Inflammatory macrophage treated with lipopolysaccharide for 1 hour (primary cell): ENCODE measurements around the gene ZNF423.

Experiments
- DNase-seq, 2 donors: peaks; one replicate each; pipeline ENCODE4 v3.0.0-alpha.2; 2020 to 2022

Gene ZNF423

DNA sequence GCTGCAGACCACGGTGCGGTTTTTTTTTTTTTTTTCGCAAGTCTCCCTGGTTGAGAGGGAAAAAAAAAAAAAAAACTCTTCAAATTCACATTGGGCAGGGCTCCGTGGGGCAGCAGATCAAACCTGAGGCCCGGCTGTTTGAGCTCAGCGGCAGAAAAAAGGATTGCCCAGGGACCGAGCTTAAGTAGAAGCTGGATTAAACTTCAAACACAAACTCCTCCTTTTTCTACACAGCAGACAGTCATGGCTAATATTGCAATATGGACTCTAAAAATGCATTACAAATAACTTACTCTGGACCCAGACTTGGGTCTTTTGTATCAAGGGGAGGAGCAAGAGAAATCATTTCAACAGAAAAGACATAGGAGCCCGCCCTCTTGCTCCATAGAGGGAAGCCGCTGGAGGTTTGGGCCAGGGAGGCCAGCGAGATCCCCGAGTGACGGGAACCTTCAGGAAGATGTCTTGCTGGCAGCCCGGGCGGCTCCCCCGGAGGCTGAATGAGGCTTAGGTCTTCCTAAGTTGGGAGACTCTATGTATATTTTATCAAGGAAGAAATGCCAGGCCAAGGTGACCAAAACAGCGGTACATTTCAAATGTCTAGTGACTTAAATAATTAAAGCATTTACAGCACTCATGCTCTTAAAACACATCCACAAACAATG is 167.7 kb downstream of the ZNF423 start:
- no peak for DNase-seq

DNA sequence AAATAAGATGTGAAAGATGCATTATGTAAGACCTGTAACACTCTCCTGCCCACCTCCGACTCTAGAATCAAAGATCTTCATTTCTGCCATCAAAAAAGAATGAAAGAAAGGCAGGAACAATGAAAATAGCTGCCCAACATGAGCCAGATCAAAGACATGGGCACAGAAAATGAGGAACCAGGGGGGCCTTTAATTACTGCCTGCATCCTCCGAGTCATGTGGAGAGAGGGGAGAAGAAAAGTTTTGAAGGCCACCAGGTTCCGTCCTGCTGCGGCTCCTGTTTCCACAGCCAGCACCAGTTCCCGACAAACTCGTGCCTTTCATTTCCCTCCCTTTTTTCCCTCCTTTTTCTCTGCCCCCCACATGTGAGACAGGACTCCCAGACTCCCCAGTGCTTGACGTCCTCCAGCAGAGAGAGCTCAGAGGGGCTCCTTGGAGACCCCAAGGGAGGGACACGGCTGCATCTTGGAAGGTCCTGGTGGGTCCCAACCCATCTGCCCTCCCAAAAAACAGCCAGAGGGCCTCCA is 168.4 kb downstream of the ZNF423 start:
- no peak for DNase-seq

DNA sequence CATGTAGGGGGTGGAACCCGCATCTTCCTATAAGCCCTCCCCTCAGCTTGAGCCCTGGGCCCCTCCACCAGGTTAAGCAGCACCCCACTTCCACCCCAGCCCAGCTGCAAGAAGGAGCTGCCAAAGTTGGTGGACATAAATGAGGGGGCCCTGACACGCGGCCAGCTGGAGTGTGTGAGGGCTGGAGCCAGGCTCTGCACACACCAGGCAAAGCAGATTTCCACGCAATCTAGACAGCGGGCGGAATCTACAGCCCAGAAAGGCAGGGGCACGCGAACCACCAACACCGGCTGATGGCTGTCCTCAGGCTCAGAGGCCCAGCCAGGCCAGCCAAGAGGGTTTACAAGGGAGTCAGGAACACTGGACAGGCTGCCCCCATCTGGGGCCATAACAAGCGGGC is 171.2 kb downstream of the ZNF423 start:
- DNase-seq: no peak

DNA sequence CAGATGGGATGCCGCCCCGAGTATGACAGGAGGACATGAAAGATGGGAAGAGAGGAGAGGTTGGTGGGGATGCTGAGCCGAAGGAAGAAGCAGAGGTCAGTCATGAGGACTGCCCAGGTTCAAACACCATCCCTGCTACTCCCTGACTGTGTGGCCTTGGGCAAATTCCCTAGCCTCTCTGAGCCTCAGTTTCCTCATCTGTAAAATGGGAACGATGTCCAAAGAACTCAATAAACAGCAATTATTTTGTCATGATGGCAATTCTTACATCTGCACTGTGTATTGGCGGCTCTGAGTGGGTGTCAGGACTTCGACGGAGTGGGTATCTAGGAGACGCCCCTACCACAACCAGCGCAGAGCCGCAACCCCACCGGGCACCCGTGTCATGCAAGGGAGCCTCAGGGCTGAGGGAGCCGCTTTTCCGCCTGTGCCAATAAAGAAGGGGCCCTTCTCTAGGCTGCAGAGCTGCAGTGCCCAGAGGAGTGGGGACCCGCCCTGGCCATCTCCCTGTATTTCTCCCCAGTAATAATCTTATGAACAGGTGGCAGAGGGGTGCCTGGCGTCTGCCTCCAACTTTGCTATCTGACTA is 173.2 kb downstream of the ZNF423 start:
- no peak for DNase-seq

DNA sequence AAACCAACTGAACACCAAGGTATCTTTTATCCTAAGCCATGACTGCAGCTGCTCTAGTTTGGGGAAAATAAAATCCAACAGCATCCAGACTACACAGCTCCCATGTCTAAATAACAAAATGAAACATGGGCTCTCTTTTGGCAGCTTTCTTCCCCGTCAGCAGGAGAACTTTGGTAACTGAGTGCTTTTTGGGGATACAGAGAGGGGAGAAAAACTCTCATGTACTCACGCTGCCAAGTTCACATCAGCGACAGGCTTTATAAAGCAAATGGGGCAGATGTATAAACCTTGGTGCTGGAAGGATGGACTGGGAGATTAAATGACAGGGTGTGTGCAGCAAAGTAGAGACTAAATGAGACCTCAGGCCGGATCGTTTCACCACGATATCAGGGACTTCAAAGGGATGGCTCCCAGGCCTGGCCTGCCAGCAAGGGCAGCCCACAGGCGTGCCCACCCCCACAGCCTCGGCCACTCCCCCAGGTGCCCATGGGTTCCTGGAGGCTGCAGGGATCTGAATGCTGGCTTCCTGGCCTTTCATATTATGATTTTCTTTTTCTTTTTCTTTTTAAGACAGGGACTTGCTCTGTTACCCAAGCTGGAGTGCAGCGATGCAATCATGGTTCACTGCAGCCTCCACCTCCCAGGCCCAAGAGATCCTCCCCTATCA is 174.6 kb downstream of the ZNF423 start:
- no peak for DNase-seq

DNA sequence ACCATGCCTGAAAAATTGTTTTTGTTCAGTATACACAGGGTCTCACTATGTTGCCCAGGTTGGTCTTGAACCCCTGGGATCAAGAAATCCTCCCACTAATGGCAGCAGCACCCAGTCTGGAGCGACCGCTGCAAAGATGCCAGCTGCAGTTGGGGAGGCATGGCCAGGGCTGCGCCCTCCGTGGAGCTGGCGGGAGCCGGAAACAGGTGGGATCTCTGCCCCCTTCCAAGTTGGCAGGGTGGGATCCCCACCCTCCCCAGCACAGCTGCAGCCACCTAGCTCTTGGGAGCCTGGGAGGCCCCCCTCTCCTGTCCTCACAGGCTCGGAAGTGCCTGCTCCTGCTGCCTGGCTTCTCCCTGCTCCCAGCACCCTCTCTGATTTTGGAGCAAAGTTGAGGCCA is 176.8 kb downstream of the ZNF423 start:
- no peak for DNase-seq

DNA sequence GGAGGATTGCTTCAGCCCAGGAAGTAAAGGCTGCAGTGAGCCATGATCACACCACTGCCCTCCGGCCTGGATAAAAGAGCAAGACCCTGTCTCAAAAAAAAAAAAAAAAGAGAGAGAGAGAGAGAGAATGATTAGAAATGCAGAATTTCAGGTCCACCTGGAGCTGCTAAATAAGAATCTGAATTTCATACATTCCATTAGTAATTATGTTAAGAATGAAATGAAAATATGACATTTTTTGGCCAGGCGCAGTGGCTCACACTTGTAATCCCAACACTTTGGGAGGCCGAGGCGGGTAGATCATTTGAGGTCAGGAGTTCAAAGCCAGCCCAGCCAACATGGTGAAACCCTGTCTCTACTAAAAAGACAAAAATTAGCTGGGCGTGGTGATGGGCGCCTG is 178.3 kb downstream of the ZNF423 start:
- DNase-seq: peak in 1 of 2 donors; percentile 7

DNA sequence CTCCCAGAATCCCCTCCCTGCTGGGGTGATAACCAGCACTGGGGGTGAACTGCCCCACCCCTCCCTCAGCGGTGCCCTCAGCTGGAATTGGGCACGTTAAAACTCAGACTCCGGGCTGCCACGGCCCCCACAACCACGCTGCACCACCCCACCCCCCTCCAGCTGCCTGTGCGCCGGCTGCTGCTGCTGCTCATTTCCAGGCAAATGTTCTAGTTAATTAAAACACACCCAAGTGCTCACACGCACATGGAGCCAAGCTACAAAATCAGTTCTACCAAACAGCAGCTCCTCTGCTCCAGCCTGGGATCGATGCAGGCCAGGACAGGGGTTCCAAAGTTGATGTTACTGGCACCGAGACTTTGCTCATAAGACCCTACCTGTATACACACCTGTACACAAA is 180.5 kb downstream of the ZNF423 start:
- DNase-seq: no peak

DNA sequence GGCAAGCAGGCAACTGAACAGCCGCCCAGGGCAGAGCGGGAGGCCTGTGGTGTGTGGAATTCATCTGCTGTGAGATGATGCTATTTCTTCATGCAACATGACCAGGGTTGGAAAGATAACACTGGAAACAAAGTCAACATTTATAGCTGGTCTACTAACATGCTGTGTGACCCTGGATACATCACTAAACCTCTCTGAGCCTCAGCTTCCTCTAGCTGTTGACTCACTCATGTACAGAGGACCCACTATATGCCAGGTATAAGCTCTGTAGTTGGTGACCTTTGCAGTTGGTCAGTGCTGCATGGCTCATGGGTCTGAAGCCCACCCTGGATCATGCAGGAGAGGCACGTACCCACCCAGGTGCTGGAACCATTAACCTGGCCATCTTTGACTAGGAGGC is 180.9 kb downstream of the ZNF423 start:
- DNase-seq: no peak

DNA sequence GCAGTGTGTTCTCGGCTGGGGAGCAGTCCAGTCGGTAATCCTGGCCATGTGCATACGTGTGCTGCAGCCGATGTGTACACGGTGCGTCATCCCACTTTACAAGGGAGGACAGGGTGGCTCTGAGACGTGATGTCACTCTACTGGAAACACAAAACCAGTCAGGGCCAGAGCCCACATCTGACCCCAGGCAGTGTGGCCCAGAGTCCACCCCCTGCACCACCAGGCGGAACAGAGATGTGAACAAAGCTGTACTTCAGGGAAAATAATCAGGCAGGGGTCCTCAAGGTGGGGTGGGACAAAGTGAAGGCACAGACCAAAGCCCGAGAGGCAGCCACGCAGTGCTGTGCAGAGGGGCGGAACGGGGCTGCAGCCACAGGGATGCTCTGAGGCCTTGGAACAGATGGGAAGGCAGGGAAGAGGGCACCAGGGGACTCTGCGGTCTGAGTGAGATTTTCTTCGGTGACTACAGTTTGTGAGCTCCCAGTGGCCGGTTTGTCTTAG is 181.5 kb downstream of the ZNF423 start:
- DNase-seq: no peak

DNA sequence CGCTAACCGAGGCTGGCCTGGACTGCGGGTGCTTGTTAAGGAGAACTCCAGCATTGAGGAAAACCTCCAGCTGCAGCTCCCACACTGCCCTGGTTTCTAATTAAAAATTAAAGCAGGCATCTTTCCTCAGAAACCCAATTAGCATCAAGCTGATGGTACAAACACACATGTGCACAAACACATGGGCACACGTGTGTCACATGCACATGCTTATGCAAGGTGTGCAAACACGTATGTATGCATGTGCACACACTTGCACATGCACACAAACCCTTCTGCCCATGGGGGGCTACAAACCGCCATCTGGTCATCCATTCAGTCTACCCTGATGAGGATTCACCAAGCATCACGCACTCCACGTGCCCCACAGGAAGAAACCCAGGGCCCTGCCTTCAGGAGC is 182.5 kb downstream of the ZNF423 start:
- DNase-seq: no peak

DNA sequence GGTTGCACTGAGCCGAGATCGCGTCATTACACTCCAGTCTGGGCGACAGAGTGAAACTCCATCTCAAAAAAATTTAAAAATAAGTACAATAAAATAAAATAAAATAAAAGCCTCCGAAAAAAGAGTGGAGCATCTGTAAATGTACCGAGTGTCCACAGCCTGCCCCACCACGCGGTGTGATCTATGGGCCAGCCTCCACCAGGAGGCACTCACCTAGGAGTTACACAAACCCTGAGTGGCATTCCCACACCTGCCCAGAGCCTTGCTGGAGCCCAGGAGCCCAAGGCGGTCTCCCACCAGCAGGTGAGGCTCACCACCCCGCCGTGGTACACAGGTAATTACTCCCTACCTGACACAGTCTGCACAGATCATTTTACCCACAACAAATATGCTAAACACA is 183.2 kb downstream of the ZNF423 start:
- DNase-seq: no peak

DNA sequence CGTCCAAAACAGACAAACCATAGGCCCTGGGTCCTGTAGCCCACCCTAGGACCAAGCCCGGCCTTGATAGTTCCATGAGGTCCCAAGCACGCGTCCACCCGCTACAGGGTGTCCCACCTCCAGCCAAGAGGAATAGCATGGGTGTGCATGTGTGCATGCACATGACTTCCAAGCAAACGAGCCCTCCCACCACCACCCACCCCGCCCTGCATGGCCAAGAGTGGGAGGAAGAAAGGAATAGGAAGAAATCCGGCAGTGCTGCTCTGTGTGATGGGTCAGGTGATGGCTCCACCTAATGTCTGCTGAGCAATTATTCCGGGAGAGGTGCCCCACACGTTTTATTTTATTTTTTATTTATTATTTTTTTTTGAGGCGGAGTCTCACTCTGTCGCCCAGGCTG is 184.6 kb downstream of the ZNF423 start:
- DNase-seq: no peak

DNA sequence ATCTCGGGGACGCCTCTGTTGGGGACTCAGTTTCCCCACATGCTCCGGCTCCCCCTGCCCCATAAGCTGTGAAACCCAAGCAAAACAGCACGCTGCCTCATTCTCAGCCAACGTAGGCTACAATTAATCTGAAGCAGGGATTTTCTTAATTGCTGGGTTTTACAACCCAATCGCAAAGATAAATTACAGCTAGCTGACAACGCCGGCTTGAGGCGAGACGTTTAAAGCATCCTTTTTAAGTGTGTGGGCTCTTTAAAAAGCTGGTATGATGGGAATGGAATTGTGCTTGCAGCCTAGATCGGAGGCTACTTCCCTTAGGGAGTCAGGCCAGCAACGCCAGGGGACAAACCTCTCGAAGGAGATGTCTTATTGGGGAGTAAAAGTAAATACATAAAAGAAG is 185.3 kb downstream of the ZNF423 start:
- no peak for DNase-seq

DNA sequence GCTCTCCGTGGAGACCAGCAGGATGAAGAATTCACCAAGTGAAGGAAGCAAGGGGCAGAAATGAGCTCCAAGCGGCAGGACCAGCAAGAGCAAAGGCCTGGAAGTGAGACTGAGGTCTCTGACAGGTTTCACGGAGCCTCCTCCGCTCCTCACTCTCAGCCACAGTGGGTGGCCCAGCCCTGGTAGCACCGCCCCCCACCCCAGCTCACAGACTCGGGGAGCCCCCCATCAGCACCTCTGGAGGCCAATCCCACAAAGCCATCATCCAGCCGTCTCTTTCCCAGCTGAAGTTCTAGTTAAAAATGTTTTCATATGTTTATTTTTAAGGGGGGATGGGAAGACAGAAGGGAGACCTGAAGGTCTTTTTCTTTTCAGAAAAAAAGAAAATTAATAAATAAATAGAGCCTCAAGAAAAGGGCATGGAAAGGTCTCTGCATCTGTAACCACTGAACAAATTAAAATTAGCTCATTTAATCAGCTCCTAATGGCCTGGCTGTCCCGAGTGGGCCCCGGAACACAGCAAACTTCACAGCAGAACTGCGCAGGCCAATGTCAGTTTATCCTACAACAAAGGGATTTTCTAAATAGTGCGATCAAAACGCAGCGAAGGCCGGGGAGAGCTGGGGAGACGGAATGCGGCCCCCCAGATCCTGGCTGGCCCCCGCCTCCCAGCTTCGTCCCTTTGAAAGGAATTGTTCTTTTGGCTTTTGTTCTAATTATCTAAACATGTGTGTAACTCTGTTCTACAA is 190.3 kb downstream of the ZNF423 start:
- DNase-seq: no peak

DNA sequence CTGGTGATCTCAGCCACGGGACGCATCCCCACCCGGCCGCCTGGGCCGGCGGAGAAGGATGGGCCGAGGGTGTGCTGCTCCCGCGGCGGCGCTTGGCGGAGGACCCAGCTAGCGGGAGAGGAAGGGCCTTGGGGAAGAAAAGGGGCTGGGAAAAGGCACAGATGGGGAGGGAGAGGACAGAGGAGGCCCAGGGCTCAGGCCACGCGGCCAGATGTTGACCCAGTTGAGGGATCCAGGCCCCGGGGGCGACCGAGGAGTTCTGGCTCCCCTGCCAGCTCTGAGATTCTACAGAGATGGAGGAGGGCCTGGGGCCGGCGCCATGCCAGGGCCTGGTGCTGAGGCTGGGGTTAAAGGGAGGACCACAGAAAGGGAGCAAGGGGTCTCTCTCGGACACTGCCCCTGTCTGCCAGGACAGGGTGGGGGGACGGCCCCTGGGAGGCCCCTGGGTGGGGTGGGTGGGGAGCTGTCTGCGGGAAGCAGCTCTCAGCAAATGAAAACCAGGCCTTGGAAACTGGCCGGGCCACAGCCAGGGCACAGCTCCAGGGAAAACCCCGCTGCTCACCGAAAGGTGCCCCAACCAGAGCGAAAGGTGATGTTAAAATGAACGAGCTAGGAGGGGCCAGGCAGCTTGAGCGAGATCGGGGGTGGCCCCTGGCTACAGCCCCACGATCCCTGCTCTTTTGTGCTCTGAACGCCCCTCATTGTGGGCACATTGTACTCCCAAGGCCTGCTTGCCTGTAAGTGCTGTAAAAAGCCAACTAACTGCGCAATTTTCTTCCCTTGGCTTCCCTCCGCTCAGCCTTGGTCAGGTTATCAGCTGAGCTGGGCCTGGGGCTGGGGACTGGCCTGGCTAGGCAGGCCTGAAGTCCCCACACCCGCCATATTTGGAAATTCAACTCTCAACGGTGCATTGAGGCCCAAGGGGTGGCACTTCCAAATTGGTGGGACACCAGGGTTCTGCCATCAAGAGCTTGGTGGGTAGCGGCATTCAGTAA is 191.4 kb downstream of the ZNF423 start:
- no peak for DNase-seq

DNA sequence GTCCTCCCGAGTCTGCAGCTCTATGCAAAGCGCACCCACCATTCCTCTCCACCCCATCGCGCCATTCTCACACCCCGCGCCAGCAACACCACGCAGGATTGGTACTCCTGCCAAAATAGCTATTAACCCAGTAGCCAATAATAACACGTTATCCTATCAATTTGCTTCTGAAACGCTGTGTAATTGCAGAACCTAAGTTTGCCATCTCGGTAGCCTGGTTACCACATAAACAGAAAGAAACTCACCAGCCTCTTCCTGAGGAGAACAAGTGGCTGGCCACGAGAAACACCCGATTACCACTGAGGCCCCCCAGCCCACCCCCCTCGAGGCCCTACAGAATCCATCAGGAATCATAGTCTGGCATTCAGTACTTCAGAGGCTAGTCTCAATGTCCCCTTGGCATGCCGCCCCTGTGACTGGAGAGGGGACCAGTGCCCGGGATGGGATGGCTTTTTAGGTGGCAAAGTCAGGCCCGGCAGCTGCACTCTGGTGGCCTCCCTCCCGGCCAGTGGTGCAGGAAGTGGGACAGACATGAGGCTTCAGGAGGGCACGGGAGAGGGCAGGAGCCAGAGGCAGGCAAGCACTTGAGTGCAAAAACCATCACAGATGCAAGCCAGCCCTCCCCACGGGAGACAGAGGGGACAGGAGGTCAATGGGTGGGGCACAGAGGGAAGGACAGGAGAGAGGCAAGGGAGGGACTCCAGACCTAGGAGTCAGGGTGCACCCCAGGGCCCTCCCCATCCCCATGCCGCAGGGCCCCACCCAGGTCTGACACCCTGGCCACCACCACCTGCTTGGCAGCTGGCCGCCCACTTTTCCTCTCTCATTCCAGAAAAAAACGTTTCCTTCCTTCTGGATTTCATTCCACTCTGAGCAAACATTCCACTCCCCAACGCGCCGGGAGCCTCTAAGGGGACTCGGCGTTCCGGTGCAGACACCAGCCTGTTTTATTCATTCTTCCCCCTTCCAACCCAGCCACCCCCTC is 192.5 kb downstream of the ZNF423 start:
- no peak for DNase-seq

DNA sequence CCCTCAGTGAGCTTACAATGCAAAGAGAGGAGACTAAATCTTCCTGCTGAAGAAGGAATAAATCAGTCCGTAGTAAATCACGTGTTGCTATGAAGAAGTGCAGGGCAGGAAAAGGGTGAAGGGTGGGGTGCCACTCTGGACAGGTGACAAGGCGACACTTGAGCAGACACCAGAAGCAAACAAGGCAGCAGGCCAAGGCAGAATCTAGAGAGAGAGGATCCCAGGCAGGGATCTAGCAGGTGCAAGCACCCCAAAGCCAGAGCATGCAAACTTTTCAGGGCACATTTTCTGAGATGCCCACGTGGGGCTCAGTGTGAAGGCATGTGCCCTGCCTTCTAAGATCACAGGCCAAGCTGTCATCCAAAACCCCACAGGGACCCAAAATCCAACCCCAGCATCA is 193.3 kb downstream of the ZNF423 start:
- DNase-seq: no peak

DNA sequence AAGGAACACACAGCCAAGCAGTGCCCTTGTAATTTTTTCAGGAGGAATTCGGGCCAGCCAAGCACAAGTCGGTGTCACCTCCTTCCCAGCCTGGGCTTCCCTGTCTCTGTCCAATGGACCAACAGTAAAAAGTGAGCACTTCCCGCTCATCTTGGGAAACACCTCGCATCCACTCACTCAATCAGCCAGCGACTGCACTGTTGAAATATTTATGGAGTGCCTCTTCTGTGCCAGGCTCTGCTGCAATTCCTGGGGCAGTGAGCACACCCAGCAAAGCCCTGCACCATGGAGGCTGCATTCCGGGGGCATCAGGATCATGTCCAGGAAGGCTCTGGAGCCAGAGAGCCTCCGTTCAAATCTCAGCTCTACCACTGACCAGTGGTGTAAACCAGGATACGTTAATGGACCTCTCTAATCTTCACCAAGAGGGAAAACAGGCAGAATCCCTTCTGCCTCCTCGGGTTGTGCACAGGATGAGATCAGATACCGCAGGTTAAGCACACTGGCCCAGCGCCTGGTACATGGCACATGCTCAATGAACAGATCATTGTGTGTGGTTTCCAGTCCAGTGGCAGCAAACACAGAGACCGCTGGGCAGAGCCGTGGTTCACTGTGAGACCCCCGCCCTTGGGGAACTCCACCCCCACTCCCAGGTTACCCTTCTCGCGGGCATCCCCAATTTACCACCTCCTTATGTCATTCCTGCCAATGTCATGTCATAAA is 194.3 kb downstream of the ZNF423 start:
- no peak for DNase-seq

DNA sequence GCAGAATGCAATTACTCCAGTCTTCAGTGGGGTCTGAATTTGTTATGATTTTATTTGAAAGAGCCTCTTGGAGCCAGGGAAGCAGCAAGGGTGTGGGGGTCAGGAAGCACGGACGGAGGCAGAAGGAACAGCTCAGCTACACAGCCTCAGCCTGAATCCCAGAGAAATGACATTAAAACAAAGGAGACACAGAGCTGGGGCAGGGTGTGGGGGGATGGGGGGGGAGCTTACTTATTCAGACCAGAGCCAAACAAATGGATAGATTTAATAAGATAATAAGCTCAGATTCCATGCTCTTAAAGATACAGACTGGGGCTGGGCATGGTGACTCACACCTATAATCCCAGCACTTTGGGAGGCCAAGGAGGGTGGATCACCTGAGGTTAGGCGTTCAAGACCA is 195.3 kb downstream of the ZNF423 start:
- no peak for DNase-seq
